Stimulated activated memory B cell treated with anti-CD40 and anti-IgM and Interleukin-4, amounts not matched to agents 10 μg/mL and 1 μg/mL and 100 μg/mL, for 72 hours (primary cell): Measurements from ENCODE around the gene MPHOSPH9.

Experiments used
- ATAC-seq: fragments of 150-1000 bp; cut with Tn5 transposase; 2 replicates; pipeline ENCODE4 v1.10.0; 2021
- H3K27ac Mint-ChIP-seq: one replicate; pipeline ENCODE4 v1.8.0; 2022; ENCODE audit warnings: mild to moderate bottlenecking, mixed read lengths
- H3K27me3 Mint-ChIP-seq: one replicate; pipeline ENCODE4 v1.8.0; 2022; ENCODE audit warnings: mixed read lengths
- H3K36me3 Mint-ChIP-seq: one replicate; pipeline ENCODE4 v1.8.0; 2022; ENCODE audit warnings: mixed read lengths
- H3K4me1 Mint-ChIP-seq: one replicate; pipeline ENCODE4 v1.8.0; 2022; ENCODE audit warnings: mixed read lengths
- H3K4me3 Mint-ChIP-seq: one replicate; pipeline ENCODE4 v1.8.0; 2022; ENCODE audit warnings: mild to moderate bottlenecking, moderate library complexity, mixed read lengths
- H3K9me3 Mint-ChIP-seq: one replicate; pipeline ENCODE4 v1.8.0; 2022; ENCODE audit warnings: mixed read lengths

MPHOSPH9 gene

GRCh38 chr12:123134826-123135225 is 98.1 kb downstream of the MPHOSPH9 start:
- Mint-ChIP-seq H3K36me3 (no peaks in the 10 kb centered on the region), H3K27ac (no peak overlapping the region), H3K4me3 (no peak overlapping the region), H3K27me3 (no peaks in the 10 kb centered on the region), H3K9me3 (no peaks in the 10 kb centered on the region), H3K4me1 (peaks cover 46% of the 10 kb centered on the region)
- ATAC-seq: no peak

DNA sequence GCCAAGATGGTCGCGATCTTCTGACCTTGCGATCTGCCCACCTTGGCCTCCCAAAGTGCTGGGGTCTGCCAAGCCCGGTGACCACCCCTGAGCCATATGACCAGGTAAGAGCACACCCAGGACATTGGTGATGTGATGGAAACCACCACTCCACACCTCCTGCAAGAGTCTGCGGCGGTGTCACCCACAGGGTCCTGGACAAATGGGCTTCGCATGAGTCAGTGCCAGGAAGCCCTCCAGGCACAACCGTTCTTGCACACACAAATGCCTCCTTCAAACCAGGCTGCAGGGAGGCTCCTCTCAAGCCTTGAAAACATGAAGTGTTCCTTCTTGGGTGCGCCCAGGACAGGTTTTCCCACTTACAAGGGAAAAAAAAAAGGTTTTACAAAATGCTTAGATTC is 98.7 kb downstream of the MPHOSPH9 start:
- no peak for ATAC-seq
- H3K9me3 Mint-ChIP-seq: no peaks in the 10 kb centered on the region
- no peaks in the 10 kb centered on the region for H3K36me3 Mint-ChIP-seq
- no peak overlapping the region for H3K4me3 Mint-ChIP-seq
- H3K4me1 Mint-ChIP-seq: peaks cover 41% of the 10 kb centered on the region
- H3K27ac Mint-ChIP-seq: no peak overlapping the region
- no peaks in the 10 kb centered on the region for H3K27me3 Mint-ChIP-seq

DNA sequence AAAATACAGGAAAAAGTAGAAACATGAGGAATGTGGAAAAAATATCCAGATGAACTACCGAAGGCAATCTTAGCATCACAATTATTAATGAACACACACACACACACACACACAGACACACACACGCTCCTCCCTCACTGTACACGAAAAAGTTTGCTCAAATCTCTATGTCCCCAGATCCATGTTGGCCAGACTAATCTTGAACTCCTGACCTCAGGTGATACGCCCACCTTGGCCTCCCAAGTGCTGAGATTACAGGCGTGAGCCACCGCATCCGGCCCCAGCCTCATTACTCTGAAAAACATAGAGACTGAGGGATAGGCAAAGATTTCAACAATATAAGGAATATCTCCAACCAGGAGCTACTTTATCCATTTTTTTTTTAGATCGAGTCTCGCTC is 99.2 kb downstream of the MPHOSPH9 start:
- H3K27me3 Mint-ChIP-seq: no peaks in the 10 kb centered on the region
- H3K4me3 Mint-ChIP-seq: no peak overlapping the region
- H3K27ac Mint-ChIP-seq: no peak overlapping the region
- H3K4me1 Mint-ChIP-seq: peaks cover 40% of the 10 kb centered on the region
- H3K36me3 Mint-ChIP-seq: no peaks in the 10 kb centered on the region
- H3K9me3 Mint-ChIP-seq: no peaks in the 10 kb centered on the region
- ATAC-seq: no peak

DNA sequence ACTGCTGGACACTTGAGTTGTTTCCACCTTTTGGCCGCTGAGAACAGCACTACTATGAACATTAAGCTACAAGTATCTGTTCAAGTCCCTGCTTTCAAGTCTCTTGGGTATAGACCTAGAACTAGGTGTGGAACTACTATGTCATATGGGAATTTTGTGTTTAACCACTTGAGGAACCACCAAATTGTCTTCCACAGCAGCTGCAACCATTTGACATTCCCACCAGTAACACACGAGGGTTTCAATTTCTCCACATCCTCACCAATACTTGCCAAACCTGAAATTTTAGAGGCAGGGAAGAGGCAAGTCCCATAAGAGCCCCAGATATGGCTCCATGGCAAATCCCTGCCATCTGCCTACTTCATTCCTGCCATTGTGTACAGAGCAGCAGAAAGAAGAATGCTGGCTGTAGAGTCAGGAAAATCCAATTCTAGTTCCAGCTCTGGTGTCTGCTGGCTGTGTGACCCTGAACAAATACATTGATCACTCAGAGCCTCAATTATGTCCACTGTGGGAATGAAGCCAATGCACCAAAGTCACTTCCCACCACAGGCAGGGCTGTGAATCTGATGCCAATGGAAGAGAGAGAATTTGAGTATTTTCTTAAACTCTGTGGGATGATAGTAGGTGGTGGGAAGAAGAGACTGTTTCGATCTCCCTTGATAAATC is 99.9 kb downstream of the MPHOSPH9 start:
- H3K36me3 Mint-ChIP-seq: no peaks in the 10 kb centered on the region
- no peaks in the 10 kb centered on the region for H3K9me3 Mint-ChIP-seq
- H3K4me3 Mint-ChIP-seq: no peak overlapping the region
- peaks cover 40% of the 10 kb centered on the region for H3K4me1 Mint-ChIP-seq
- ATAC-seq: no peak
- peak overlapping the region; percentile 88 for H3K27ac Mint-ChIP-seq
- H3K27me3 Mint-ChIP-seq: no peaks in the 10 kb centered on the region

DNA sequence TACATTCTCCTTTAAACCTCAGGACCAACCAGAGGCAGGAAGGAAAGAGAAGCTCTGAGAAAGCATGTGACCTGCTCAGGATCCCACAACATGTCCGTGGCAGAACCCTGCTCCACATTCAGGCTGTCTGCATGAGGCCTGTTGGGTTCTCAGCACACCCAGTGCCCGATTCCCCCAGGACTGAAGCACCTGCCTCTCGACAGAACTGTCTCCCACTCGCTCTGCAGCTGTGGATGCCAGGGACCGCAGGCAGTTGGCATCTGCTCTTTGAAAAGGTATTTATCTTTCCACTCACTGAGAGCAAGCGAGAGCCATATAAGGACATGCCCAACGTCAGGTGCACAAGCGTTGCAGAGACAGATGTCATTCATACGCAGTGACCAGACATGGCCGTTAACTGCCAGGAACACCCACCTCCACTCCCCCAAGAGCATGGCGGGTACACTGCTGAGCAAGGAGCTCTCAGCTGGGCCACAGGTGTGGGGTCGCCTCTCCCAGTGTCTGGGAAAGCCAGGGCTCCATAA is 101.0 kb downstream of the MPHOSPH9 start:
- peaks cover 41% of the 10 kb centered on the region for H3K4me1 Mint-ChIP-seq
- peak; percentile 88 for ATAC-seq
- H3K9me3 Mint-ChIP-seq: no peaks in the 10 kb centered on the region
- H3K4me3 Mint-ChIP-seq: peak overlapping the region; percentile 60
- H3K27me3 Mint-ChIP-seq: no peaks in the 10 kb centered on the region
- H3K27ac Mint-ChIP-seq: peak overlapping the region; percentile 88
- no peaks in the 10 kb centered on the region for H3K36me3 Mint-ChIP-seq

GRCh38 chr12:123131291-123131832 is 101.6 kb downstream of the MPHOSPH9 start:
- H3K27ac Mint-ChIP-seq: peak overlapping the region; percentile 88
- no peaks in the 10 kb centered on the region for H3K9me3 Mint-ChIP-seq
- H3K4me3 Mint-ChIP-seq: peak overlapping the region; percentile 60
- no peak for ATAC-seq
- peaks cover 47% of the 10 kb centered on the region for H3K4me1 Mint-ChIP-seq
- no peaks in the 10 kb centered on the region for H3K27me3 Mint-ChIP-seq
- H3K36me3 Mint-ChIP-seq: no peaks in the 10 kb centered on the region

- no peaks in the 10 kb centered on the region for H3K9me3 Mint-ChIP-seq
- peaks cover 40% of the 10 kb centered on the region for H3K4me1 Mint-ChIP-seq
- no peaks in the 10 kb centered on the region for H3K27me3 Mint-ChIP-seq
- no peak overlapping the region for H3K4me3 Mint-ChIP-seq
- no peak for ATAC-seq
- no peak overlapping the region for H3K27ac Mint-ChIP-seq
- no peaks in the 10 kb centered on the region for H3K36me3 Mint-ChIP-seq
Observed at GRCh38 chr12:123129621-123130020, 103.3 kb downstream of the MPHOSPH9 start.

GRCh38 chr12:123127182-123127495 is 105.8 kb downstream of the MPHOSPH9 start:
- peak overlapping the region; percentile 22 for H3K27ac Mint-ChIP-seq
- no peaks in the 10 kb centered on the region for H3K36me3 Mint-ChIP-seq
- ATAC-seq: no peak
- H3K4me1 Mint-ChIP-seq: peaks cover 32% of the 10 kb centered on the region
- H3K27me3 Mint-ChIP-seq: no peaks in the 10 kb centered on the region
- no peak overlapping the region for H3K4me3 Mint-ChIP-seq
- H3K9me3 Mint-ChIP-seq: no peaks in the 10 kb centered on the region

DNA sequence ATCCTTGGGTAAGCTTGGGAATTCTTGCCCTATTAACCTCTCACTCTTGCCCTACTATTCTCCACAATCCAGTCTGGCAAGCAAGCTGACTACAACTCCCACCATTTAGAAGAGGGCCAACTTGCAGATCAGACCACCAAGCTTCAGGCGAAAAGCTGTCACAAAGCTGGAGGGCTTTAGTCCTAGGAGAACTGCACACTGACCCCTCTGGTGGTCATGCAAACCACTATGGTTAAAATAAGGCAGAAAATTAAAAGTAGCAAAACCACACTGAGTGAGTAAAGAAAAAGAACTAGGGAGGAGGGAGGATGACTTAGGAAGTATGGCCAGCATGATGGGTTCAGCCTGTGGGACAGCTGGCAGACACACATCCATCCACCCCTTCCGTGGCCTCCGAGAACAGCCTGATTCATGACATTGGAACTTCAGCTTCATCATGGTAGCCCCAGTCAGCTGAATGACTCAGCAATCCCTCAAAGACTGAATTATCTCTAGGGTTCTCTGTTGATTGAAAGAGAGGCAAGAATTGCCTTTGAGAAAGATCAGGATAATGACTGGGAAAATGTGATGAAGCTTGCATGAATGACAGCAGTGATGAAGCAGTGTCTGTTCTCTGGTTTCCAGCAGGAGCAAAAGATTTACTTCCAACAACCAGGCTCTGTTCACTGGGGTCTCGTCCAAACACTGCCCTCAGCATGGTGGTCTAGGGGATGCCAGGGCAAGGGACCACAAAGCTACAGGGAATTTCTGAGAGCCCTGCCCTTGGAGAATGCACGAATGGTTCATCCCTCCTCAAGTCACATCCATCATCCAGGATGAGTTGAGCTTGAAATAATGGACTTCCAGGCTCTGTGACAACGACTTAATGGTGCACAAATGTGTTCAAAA is 106.4 kb downstream of the MPHOSPH9 start:
- H3K9me3 Mint-ChIP-seq: no peaks in the 10 kb centered on the region
- peak overlapping the region; percentile 22 for H3K27ac Mint-ChIP-seq
- H3K4me3 Mint-ChIP-seq: no peak overlapping the region
- H3K36me3 Mint-ChIP-seq: no peaks in the 10 kb centered on the region
- ATAC-seq: no peak
- no peaks in the 10 kb centered on the region for H3K27me3 Mint-ChIP-seq
- peaks cover 32% of the 10 kb centered on the region for H3K4me1 Mint-ChIP-seq

GRCh38 chr12:123122626-123123025 is 110.3 kb downstream of the MPHOSPH9 start:
- H3K4me3 Mint-ChIP-seq: no peak overlapping the region

DNA sequence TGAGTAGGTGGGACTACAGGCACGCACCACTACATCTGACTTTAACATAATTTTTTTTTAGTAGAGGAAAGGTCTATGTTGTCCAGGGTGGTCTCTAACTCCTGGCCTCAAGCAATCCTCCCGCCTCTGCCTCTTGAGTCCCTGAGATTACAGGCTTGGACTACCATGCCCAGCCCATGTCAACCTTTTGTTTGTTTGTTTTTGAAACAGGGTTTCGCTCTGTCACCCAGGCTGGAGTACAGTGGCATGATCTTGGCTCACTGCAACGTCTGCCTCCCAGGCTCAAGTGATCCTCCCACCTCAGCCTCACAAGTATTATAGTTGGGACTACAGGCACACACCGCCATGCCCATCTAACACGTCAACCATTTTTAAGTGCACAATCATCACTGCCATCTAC is 111.3 kb downstream of the MPHOSPH9 start:
- no peak overlapping the region for H3K4me3 Mint-ChIP-seq
- H3K9me3 Mint-ChIP-seq: no peaks in the 10 kb centered on the region
- no peak for ATAC-seq
- no peaks in the 10 kb centered on the region for H3K27me3 Mint-ChIP-seq
- H3K36me3 Mint-ChIP-seq: no peaks in the 10 kb centered on the region
- H3K27ac Mint-ChIP-seq: peak overlapping the region; percentile 81
- H3K4me1 Mint-ChIP-seq: peaks cover 60% of the 10 kb centered on the region

More at GRCh38 chr12:123122626-123123025, 110.3 kb downstream of the MPHOSPH9 start:
- Mint-ChIP-seq H3K27ac (peak overlapping the region; percentile 81), H3K4me1 (peaks cover 57% of the 10 kb centered on the region), H3K27me3 (no peaks in the 10 kb centered on the region), H3K9me3 (no peaks in the 10 kb centered on the region), H3K36me3 (no peaks in the 10 kb centered on the region)
- ATAC-seq: no peak

DNA sequence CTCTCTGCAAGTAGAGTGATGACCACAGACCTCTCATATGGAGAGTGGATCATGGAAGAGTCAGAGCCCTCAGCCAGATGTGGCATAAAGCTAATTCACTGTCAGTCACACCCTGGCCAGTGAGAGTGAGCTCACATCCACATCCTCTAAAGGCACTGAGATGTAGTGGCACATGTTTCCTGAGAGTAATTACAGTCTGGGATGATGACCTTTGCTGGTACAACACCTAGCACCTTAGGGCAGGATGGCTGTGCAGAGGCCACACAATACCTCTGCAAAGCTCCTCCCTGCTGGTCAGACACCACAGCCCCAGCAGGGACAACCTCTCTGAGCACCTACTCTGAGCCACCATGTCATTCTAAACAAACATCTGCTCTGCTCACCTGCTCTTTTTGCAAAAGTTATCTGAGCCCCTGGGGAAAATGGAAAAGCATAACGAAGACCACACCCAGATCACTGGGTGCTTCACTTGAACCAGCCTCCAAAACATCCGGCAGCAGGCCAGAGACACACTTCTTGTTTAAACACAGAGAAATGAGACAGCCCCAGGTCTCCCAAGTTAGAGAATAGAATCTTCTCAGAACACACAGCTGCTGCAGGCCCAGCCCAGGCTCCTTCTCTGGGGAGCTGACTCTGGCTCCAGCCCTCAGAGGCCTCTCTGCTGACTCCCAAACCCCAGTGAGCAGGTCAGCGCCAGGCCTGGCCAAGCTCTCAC is 112.3 kb downstream of the MPHOSPH9 start:
- peak; percentile 75 for ATAC-seq
- Mint-ChIP-seq H3K27ac (peak overlapping the region; percentile 81), H3K27me3 (no peaks in the 10 kb centered on the region), H3K4me1 (peaks cover 63% of the 10 kb centered on the region), H3K36me3 (no peaks in the 10 kb centered on the region), H3K4me3 (no peak overlapping the region), H3K9me3 (no peaks in the 10 kb centered on the region)

- Mint-ChIP-seq H3K4me3 (peak overlapping the region; percentile 21), H3K27me3 (no peaks in the 10 kb centered on the region), H3K9me3 (no peaks in the 10 kb centered on the region), H3K4me1 (peaks cover 71% of the 10 kb centered on the region), H3K27ac (peak overlapping the region; percentile 81), H3K36me3 (no peaks in the 10 kb centered on the region)
- peak; percentile 91 for ATAC-seq
Observed at GRCh38 chr12:123119808-123120207, 113.1 kb downstream of the MPHOSPH9 start.

GRCh38 chr12:123118497-123118896 is 114.4 kb downstream of the MPHOSPH9 start:
- Mint-ChIP-seq H3K4me1 (peaks cover 83% of the 10 kb centered on the region), H3K4me3 (no peak overlapping the region), H3K9me3 (no peaks in the 10 kb centered on the region), H3K27ac (peak overlapping the region; percentile 48), H3K36me3 (no peaks in the 10 kb centered on the region), H3K27me3 (no peaks in the 10 kb centered on the region)
- no peak for ATAC-seq
